ENCODE measurements around the gene SYT7.

Gene SYT7

GRCh38 chr11:61496602-61497400 lies 84.1 kb downstream of the SYT7 start:
- TF ChIP-seq ZFHX2 (tag by site-specific recombination; conservative IDR thresholded peaks at IDR 0.05) (peak; percentile 88), EGR2 (tag by site-specific recombination; IDR thresholded peaks at IDR 0.05; ENCODE audit: low read depth) (peak; percentile 86), KLF16 (tag by site-specific recombination; IDR thresholded peaks at IDR 0.05) (no peak)
- POLR2A ChIA-PET: no interaction called here
- H3K36me3 ChIP-seq (ENCODE audit: control insufficient read depth in 2 of 2, insufficient read depth in 1 of 2, low read length in 2 of 2): no peaks in the 10 kb centered on the region
- CTCF ChIA-PET: no interaction called here
- no peaks in the 10 kb centered on the region for H3K9me3 ChIP-seq (ENCODE audit: control insufficient read depth, insufficient read depth, low read depth, low read length)
- no peak overlapping the region for H3K27ac ChIP-seq (ENCODE audit: extremely low read depth, low read depth, low read length)
- H3K4me1 ChIP-seq (ENCODE audit: control insufficient read depth, insufficient read depth, low read length): no peaks in the 10 kb centered on the region
- H3K4me3 ChIP-seq (ENCODE audit: low read depth, low read length): no peak overlapping the region

GRCh38 chr11:61495801-61496601 lies 84.9 kb downstream of the SYT7 start:
- no peaks in the 10 kb centered on the region for H3K4me1 ChIP-seq (ENCODE audit: control insufficient read depth, insufficient read depth, low read length)
- TF ChIP-seq ZNF530 (tag by site-specific recombination; IDR thresholded peaks at IDR 0.05; ENCODE audit: low read depth): no peak
- TF ChIP-seq BCL11B (tag by site-specific recombination; IDR thresholded peaks at IDR 0.05; ENCODE audit: low read depth): no peak
- TF ChIP-seq, protein P1, sequence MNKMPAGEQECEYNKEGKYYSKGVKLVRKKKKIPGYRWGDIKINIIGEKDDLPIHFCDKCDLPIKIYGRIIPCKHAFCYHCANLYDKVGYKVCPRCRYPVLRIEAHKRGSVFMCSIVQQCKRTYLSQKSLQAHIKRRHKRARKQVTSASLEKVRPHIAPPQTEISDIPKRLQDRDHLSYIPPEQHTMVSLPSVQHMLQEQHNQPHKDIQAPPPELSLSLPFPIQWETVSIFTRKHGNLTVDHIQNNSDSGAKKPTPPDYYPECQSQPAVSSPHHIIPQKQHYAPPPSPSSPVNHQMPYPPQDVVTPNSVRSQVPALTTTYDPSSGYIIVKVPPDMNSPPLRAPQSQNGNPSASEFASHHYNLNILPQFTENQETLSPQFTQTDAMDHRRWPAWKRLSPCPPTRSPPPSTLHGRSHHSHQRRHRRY (tag by site-specific recombination; IDR thresholded peaks at IDR 0.05): no peak
- peak; percentile 49; the same call in 1 of the 2 replicates for TF ChIP-seq EGR2 (tag by site-specific recombination; IDR thresholded peaks at IDR 0.05; ENCODE audit: low read depth)
- no peak for TF ChIP-seq ZNF677 (tag by site-specific recombination; IDR thresholded peaks at IDR 0.05)
- TF ChIP-seq ZNF76 (tag by site-specific recombination; IDR thresholded peaks at IDR 0.05; ENCODE audit: borderline replicate concordance, low read depth): no peak
- no peak for TF ChIP-seq ZNF24 (tag by site-specific recombination; IDR thresholded peaks at IDR 0.05)
- no peak for TF ChIP-seq ZBTB8A (tag by site-specific recombination; IDR thresholded peaks at IDR 0.05)
- no peak for TF ChIP-seq ZNF202 (tag by site-specific recombination; IDR thresholded peaks at IDR 0.05; ENCODE audit: borderline replicate concordance)
- TF ChIP-seq ZNF768 (tag by site-specific recombination; IDR thresholded peaks at IDR 0.05): no peak
- no peak for TF ChIP-seq ZNF555 (tag by site-specific recombination; conservative IDR thresholded peaks at IDR 0.05)
- no peak for TF ChIP-seq ZNF623 (tag by site-specific recombination; IDR thresholded peaks at IDR 0.05)
- no peak for TF ChIP-seq GLI4 (tag by site-specific recombination; IDR thresholded peaks at IDR 0.05)
- TF ChIP-seq ZFHX2 (tag by site-specific recombination; conservative IDR thresholded peaks at IDR 0.05): peak; percentile 37; the same call in 1 of the 2 replicates
- TF ChIP-seq, protein P2, sequence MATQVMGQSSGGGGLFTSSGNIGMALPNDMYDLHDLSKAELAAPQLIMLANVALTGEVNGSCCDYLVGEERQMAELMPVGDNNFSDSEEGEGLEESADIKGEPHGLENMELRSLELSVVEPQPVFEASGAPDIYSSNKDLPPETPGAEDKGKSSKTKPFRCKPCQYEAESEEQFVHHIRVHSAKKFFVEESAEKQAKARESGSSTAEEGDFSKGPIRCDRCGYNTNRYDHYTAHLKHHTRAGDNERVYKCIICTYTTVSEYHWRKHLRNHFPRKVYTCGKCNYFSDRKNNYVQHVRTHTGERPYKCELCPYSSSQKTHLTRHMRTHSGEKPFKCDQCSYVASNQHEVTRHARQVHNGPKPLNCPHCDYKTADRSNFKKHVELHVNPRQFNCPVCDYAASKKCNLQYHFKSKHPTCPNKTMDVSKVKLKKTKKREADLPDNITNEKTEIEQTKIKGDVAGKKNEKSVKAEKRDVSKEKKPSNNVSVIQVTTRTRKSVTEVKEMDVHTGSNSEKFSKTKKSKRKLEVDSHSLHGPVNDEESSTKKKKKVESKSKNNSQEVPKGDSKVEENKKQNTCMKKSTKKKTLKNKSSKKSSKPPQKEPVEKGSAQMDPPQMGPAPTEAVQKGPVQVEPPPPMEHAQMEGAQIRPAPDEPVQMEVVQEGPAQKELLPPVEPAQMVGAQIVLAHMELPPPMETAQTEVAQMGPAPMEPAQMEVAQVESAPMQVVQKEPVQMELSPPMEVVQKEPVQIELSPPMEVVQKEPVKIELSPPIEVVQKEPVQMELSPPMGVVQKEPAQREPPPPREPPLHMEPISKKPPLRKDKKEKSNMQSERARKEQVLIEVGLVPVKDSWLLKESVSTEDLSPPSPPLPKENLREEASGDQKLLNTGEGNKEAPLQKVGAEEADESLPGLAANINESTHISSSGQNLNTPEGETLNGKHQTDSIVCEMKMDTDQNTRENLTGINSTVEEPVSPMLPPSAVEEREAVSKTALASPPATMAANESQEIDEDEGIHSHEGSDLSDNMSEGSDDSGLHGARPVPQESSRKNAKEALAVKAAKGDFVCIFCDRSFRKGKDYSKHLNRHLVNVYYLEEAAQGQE (tag by site-specific recombination; IDR thresholded peaks at IDR 0.05): no peak
- H3K27ac ChIP-seq (ENCODE audit: extremely low read depth, low read depth, low read length): no peak overlapping the region
- H3K4me3 ChIP-seq (ENCODE audit: low read depth, low read length): no peak overlapping the region
- CTCF ChIA-PET: interaction anchor here (0.6 to 1.4 kb wide), 2 partner anchors 25 to 61 kb away, joined by 4 to 6 read pairs; no protein-coding TSS in a partner anchor
- no peaks in the 10 kb centered on the region for H3K9me3 ChIP-seq (ENCODE audit: control insufficient read depth, insufficient read depth, low read depth, low read length)
- H3K36me3 ChIP-seq (ENCODE audit: control insufficient read depth in 2 of 2, insufficient read depth in 1 of 2, low read length in 2 of 2): no peaks in the 10 kb centered on the region
- POLR2A ChIA-PET: no interaction called here
